B cell (primary cell): Measurements from ENCODE around the gene YJU2. TPM values are rescaled to one million over a fixed set of nuclear protein-coding genes. Genes with fewer than 3 reads are reported as not detected.

Experiments
- ATAC-seq: fragments of 200-7000 bp; cut with Tn5 transposase; one replicate; pipeline ENCODE4 v1.10.0; 2021; ENCODE audit warnings: low read depth, mild to moderate bottlenecking, moderate number of reproducible peaks, moderate library complexity
- CTCF ChIA-PET: fragments of 350-600 bp; sonication (Branson Sonifier 250); formaldehyde crosslinking; loops from one replicate; lab custom pipeline; 2021; ENCODE audit warnings: antibody characterized with exemption, inconsistent platforms; lab: Charles Lee
- POLR2A ChIA-PET: fragments of 350-600 bp; sonication (Branson Sonifier 250); formaldehyde crosslinking; loops from one replicate; lab custom pipeline; 2021; ENCODE audit warnings: antibody characterized with exemption; lab: Charles Lee
- DNase-seq: peaks from one replicate; pipeline ENCODE4 v3.0.0; 2013
- H2AFZ ChIP-seq: 2 replicates; pipeline ENCODE4 v1.6.1; 2012; ENCODE audit warnings: mild to moderate bottlenecking, low read depth, low read length; ENCODE audit not compliant: insufficient read depth, poor library complexity, severe bottlenecking
- H3K27ac ChIP-seq, 2 donors: 1 replicate in 1 of 2; 2 replicates in 1 of 2; pipeline ENCODE4 v1.5.1; 2012 to 2013; ENCODE audit warnings: low read length in 2 of 2, mild to moderate bottlenecking in 2 of 2, moderate library complexity in 1 of 2
- H3K27me3 ChIP-seq, 4 experiments: fragments of 200-600 bp in 1 of 4; sonication (generic) in 1 of 4; replicated peaks in 1 of 4; 1 replicate in 2 of 4; 2 replicates in 2 of 4; pipeline versions ENCODE4 v1.6.1 to v1.7.0; 2013 to 2016; ENCODE audit warnings: low read length in 3 of 4, mild to moderate bottlenecking in 2 of 4, mixed read lengths in 1 of 4, moderate library complexity in 1 of 4; ENCODE audit not compliant: insufficient read depth in 4 of 4, control insufficient read depth in 3 of 4; ENCODE audit errors: control extremely low read depth in 1 of 4
- H3K36me3 ChIP-seq, 2 experiments: replicated peaks in 1 of 2; 1 replicate in 1 of 2; 2 replicates in 1 of 2; pipeline versions ENCODE4 v1.6.1 to v1.7.1; 2013; ENCODE audit warnings: low read length in 1 of 2; ENCODE audit not compliant: insufficient read depth in 2 of 2, control insufficient read depth in 1 of 2; ENCODE audit errors: control extremely low read depth in 1 of 2, extremely low read depth in 1 of 2
- H3K4me1 ChIP-seq, 2 donors: fragments of 200-600 bp in 1 of 2; sonication (generic) in 1 of 2; 1 replicate in 1 of 2; 2 replicates in 1 of 2; pipeline versions ENCODE4 v1.5.1 to v1.6.1; 2013 to 2017; ENCODE audit warnings: low read length in 2 of 2; ENCODE audit not compliant: control insufficient read depth in 2 of 2, insufficient read depth in 2 of 2
- H3K4me2 ChIP-seq: replicated peaks from 2 replicates; pipeline ENCODE3; 2012; ENCODE audit warnings: mild to moderate bottlenecking, low read depth, low read length; ENCODE audit not compliant: poor library complexity, severe bottlenecking
- H3K4me3 ChIP-seq, 5 experiments: fragments of 200-600 bp in 1 of 5; sonication (generic) in 1 of 5; 1 replicate in 3 of 5; 2 replicates in 2 of 5; pipeline versions ENCODE4 v1.5.1 to v1.7.0; 2011 to 2016; ENCODE audit warnings: low read length in 4 of 5, mild to moderate bottlenecking in 4 of 5, low read depth in 2 of 5, control low read depth in 1 of 5, moderate library complexity in 1 of 5; ENCODE audit not compliant: insufficient read depth in 1 of 5; ENCODE audit errors: control extremely low read depth in 1 of 5, extremely low read depth in 1 of 5
- H3K79me2 ChIP-seq: fragments of 200-600 bp; sonication (generic); one replicate; pipeline ENCODE4 v1.6.0; 2016; ENCODE audit warnings: low read length; ENCODE audit not compliant: control insufficient read depth, insufficient read depth
- H3K9ac ChIP-seq: fragments of 200-600 bp; sonication (generic); 2 replicates; pipeline ENCODE4 v1.6.1; 2017; ENCODE audit warnings: mild to moderate bottlenecking, low read length, moderate library complexity
- H3K9me3 ChIP-seq, 3 donors: one replicate each; pipeline versions ENCODE4 v1.6.1 to v1.7.1; 2013; ENCODE audit warnings: low read length in 2 of 3; ENCODE audit not compliant: control insufficient read depth in 2 of 3, insufficient read depth in 1 of 3; ENCODE audit errors: control extremely low read depth in 1 of 3
- H4K20me1 ChIP-seq: 2 replicates; pipeline ENCODE4 v1.6.0; 2012; ENCODE audit warnings: mild to moderate bottlenecking, low read length; ENCODE audit not compliant: insufficient read depth, control insufficient read depth, poor library complexity, severe bottlenecking
- H3K27ac Mint-ChIP-seq: one replicate; pipeline ENCODE4 v1.8.0; 2021; ENCODE audit warnings: mixed read lengths
- H3K27me3 Mint-ChIP-seq: one replicate; pipeline ENCODE4 v1.8.0; 2021; ENCODE audit warnings: mixed read lengths
- H3K4me1 Mint-ChIP-seq: one replicate; pipeline ENCODE4 v1.8.0; 2021; ENCODE audit warnings: mixed read lengths
- H3K4me3 Mint-ChIP-seq: one replicate; pipeline ENCODE4 v1.8.0; 2021; ENCODE audit warnings: mixed read lengths
- H3K9me3 Mint-ChIP-seq: one replicate; pipeline ENCODE4 v1.8.0; 2022; ENCODE audit warnings: mixed read lengths; ENCODE audit not compliant: insufficient read depth
- CTCF ChIP-seq: fragments of 200-600 bp; IDR thresholded peaks from one replicate; pipeline ENCODE4 v1.8.0; 2022; ENCODE audit warnings: antibody characterized with exemption, mild to moderate bottlenecking
- EZH2 ChIP-seq: IDR thresholded peaks from 2 replicates; pipeline ENCODE4 v1.6.1; 2012; ENCODE audit warnings: borderline replicate concordance, low read depth, mild to moderate bottlenecking, moderate library complexity, low read length; ENCODE audit not compliant: insufficient read depth, poor library complexity, severe bottlenecking
- WGBS: methylation state at CpG from one replicate; pipeline ENCODE4 v1.1.5; 2013; ENCODE audit warnings: missing lambda C conversion rate; ENCODE audit not compliant: insufficient coverage; 5-methylcytosine and 5-hydroxymethylcytosine counted together
- intact Hi-C: fragments of 100-400 bp; cut with micrococcal nuclease; formaldehyde crosslinking; loops from one replicate; pipeline ENCODE4 v1.10.0; 2022
- polyA plus RNA-seq: library from polyadenylated mRNA; depleted of rRNA; stranded (reverse); fragments of >200 nt; gene quantifications from 2 replicates; pipeline ENCODE4 v1.2.3, GENCODE V29; 2012
- total RNA-seq, 2 donors: library from RNA; stranded (reverse); fragments of 120-200 nt in 1 of 2; gene quantifications; 1 replicate in 1 of 2; 2 replicates in 1 of 2; pipeline versions ENCODE4 v1.2.3 to v1.2.4, GENCODE V29; 2013 to 2022

The YJU2 gene
- total and polyA plus RNA-seq, 2 donors (not counting 1 experiment from before 2014, with no cell fraction given), result 40.3 to 45.7 TPM

GRCh38 chr19:4292515-4292914 is 45.6 kb downstream of the YJU2 start:
- Histone ChIP-seq H3K4me1 (no peaks in the 10 kb centered on the region), H3K79me2 (no peaks in the 10 kb centered on the region), H4K20me1 (no peaks in the 10 kb centered on the region), H3K4me2 (no peak overlapping the region), H3K36me3 (no peaks in the 10 kb centered on the region), H2AFZ (no peak overlapping the region), H3K9ac (no peak overlapping the region), H3K27ac (no peak overlapping the region), H3K9me3 (no peaks in the 10 kb centered on the region), H3K4me3 (no peak overlapping the region), H3K27me3 (peaks cover 0 to 14% (median 1%) of the 10 kb centered on the region in 4 experiments)
- TF ChIP-seq CTCF (no peak), EZH2 (no peak)
- no peak overlapping the region for H3K4me3 Mint-ChIP-seq
- no peak for ATAC-seq
- 94% methylated on average over 7 of the region's 15 CpGs for whole genome bisulfite sequencing
- no peaks in the 10 kb centered on the region for H3K9me3 Mint-ChIP-seq
- no peak overlapping the region for H3K27ac Mint-ChIP-seq
- intact Hi-C loops, result no loop called here
- DNase-seq, result no peak
- ChIA-PET CTCF (no interaction called here), POLR2A (no interaction called here)
- peaks cover 5% of the 10 kb centered on the region for H3K27me3 Mint-ChIP-seq
- no peaks in the 10 kb centered on the region for H3K4me1 Mint-ChIP-seq

- Histone ChIP-seq H4K20me1 (no peaks in the 10 kb centered on the region), H3K27me3 (peaks cover 0 to 14% (median 0%) of the 10 kb centered on the region in 4 experiments), H3K9me3 (no peaks in the 10 kb centered on the region), H3K4me1 (no peaks in the 10 kb centered on the region), H3K4me2 (no peak overlapping the region), H3K27ac (no peak overlapping the region), H3K79me2 (no peaks in the 10 kb centered on the region), H3K36me3 (no peaks in the 10 kb centered on the region), H2AFZ (no peak overlapping the region), H3K9ac (no peak overlapping the region), H3K4me3 (no peak overlapping the region)
- no peaks in the 10 kb centered on the region for H3K9me3 Mint-ChIP-seq
- no peak for ATAC-seq
- H3K27me3 Mint-ChIP-seq, result peaks cover 3% of the 10 kb centered on the region
- H3K4me1 Mint-ChIP-seq, result no peaks in the 10 kb centered on the region
- no peak overlapping the region for H3K27ac Mint-ChIP-seq
- H3K4me3 Mint-ChIP-seq, result no peak overlapping the region
- ChIA-PET POLR2A (no interaction called here), CTCF (no interaction called here)
- WGBS, result 98% methylated on average over 4 of the region's 10 CpGs
- TF ChIP-seq EZH2 (no peak), CTCF (no peak)
- no peak for DNase-seq
- intact Hi-C loops, result no loop called here
Observed at GRCh38 chr19:4294389-4294788, 47.5 kb downstream of the YJU2 start.
